Natural killer cell (primary cell): ENCODE results near the gene ITFG1. TPM values are rescaled to one million over a fixed set of nuclear protein-coding genes. Genes with fewer than 3 reads are reported as not detected.
"Not testable (repeated sequence)": the region's sequence is repeated elsewhere in the genome, so short reads cannot be mapped to it uniquely, and the experiment has no call there.

Experiments
- ATAC-seq, 3 donors: fragments of 150-1000 bp in 2 of 3; fragments of 200-7000 bp in 1 of 3; cut with Tn5 transposase; 1 replicate in 1 of 3; 2 replicates in 2 of 3; pipeline ENCODE4 v1.10.0; 2021; ENCODE audit warnings: mild to moderate bottlenecking in 2 of 3, moderate library complexity in 2 of 3
- DNase-seq, 2 donors: peaks; one replicate each; pipeline versions ENCODE4 v3.0.0 to v3.0.0-alpha.2; 2013 to 2021; ENCODE audit warnings: mixed read lengths in 1 of 2
- H3K27ac ChIP-seq: one replicate; pipeline ENCODE4 v1.5.1; 2013; ENCODE audit warnings: mild to moderate bottlenecking, low read length
- H3K27me3 ChIP-seq: one replicate; pipeline ENCODE4 v1.6.1; 2013; ENCODE audit warnings: low read length; ENCODE audit not compliant: control insufficient read depth, insufficient read depth
- H3K36me3 ChIP-seq: one replicate; pipeline ENCODE4 v1.6.1; 2013; ENCODE audit warnings: low read length; ENCODE audit not compliant: control insufficient read depth, insufficient read depth
- H3K4me1 ChIP-seq: one replicate; pipeline ENCODE4 v1.6.1; 2013; ENCODE audit warnings: low read length; ENCODE audit not compliant: control insufficient read depth, insufficient read depth
- H3K4me3 ChIP-seq: one replicate; pipeline ENCODE4 v1.5.1; 2013; ENCODE audit warnings: low read length
- H3K9me3 ChIP-seq: one replicate; pipeline ENCODE4 v1.6.1; 2013; ENCODE audit warnings: low read length; ENCODE audit not compliant: control insufficient read depth, insufficient read depth
- H3K27ac Mint-ChIP-seq, 2 donors: one replicate each; pipeline ENCODE4 v1.8.0; 2022; ENCODE audit warnings: mild to moderate bottlenecking in 2 of 2, mixed read lengths in 2 of 2, moderate library complexity in 1 of 2
- H3K27me3 Mint-ChIP-seq, 2 donors: one replicate each; pipeline ENCODE4 v1.8.0; 2022; ENCODE audit warnings: low read depth in 2 of 2, mixed read lengths in 2 of 2
- H3K36me3 Mint-ChIP-seq: one replicate; pipeline ENCODE4 v1.8.0; 2022; ENCODE audit warnings: mixed read lengths
- H3K4me1 Mint-ChIP-seq, 2 donors: one replicate each; pipeline ENCODE4 v1.8.0; 2022; ENCODE audit warnings: mixed read lengths in 2 of 2
- H3K4me3 Mint-ChIP-seq: one replicate; pipeline ENCODE4 v1.8.0; 2022; ENCODE audit warnings: mild to moderate bottlenecking, moderate library complexity, mixed read lengths
- H3K9me3 Mint-ChIP-seq, 2 donors: one replicate each; pipeline ENCODE4 v1.8.0; 2022; ENCODE audit warnings: mixed read lengths in 2 of 2
- WGBS: methylation state at CpG from one replicate; pipeline ENCODE4 v1.1.7; 2013; ENCODE audit warnings: missing lambda C conversion rate; ENCODE audit not compliant: insufficient coverage; 5-methylcytosine and 5-hydroxymethylcytosine counted together
- intact Hi-C: fragments of 100-400 bp; cut with micrococcal nuclease; formaldehyde crosslinking; loops from one replicate; pipeline ENCODE4 v1.14.2; 2022
- total RNA-seq, 4 donors: library from RNA; stranded (reverse); fragments of 120-200 nt in 1 of 4; gene quantifications; one replicate each; pipeline versions ENCODE4 v1.2.3 to v1.2.4, GENCODE V29; 2013 to 2022
- TF ChIP-seq, protein P1 (sequence below): fragments of 200-600 bp; IDR thresholded peaks from one replicate; pipeline ENCODE4 v1.8.0; 2022; ENCODE audit warnings: antibody characterized with exemption

The ITFG1 gene
- total RNA-seq, 3 donors from 2014 or later (not counting 1 experiment from before 2014, with no cell fraction given): 30.4 to 44.1 (median 38.2) TPM

DNA sequence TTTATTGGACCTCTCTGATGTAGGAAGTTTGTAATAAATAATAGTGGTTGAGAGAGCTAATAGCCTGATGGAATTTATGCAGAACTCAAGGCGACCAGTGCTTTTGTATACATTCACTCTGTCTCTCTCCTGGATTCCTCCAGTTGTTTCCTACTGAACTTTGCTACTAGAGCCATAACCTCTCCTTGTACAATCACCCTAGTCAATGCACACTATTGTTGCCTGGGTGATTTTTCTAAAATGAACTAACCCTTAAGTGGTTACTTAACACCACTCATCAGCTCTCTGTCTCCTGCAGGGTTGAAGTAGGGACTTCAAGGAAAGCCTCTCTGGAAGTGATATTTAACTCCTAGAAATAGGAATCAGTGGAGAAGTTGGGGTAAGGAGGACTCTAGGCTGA lies 9.9 kb upstream of the ITFG1 start:
- peaks cover 29 to 32% of the 10 kb centered on the region in 2 donors for H3K4me1 Mint-ChIP-seq
- no peaks in the 10 kb centered on the region for H3K27me3 Mint-ChIP-seq
- H3K4me3 Mint-ChIP-seq: no peak overlapping the region
- DNase-seq (no peak), ATAC-seq (no peak)
- TF ChIP-seq, protein P1, sequence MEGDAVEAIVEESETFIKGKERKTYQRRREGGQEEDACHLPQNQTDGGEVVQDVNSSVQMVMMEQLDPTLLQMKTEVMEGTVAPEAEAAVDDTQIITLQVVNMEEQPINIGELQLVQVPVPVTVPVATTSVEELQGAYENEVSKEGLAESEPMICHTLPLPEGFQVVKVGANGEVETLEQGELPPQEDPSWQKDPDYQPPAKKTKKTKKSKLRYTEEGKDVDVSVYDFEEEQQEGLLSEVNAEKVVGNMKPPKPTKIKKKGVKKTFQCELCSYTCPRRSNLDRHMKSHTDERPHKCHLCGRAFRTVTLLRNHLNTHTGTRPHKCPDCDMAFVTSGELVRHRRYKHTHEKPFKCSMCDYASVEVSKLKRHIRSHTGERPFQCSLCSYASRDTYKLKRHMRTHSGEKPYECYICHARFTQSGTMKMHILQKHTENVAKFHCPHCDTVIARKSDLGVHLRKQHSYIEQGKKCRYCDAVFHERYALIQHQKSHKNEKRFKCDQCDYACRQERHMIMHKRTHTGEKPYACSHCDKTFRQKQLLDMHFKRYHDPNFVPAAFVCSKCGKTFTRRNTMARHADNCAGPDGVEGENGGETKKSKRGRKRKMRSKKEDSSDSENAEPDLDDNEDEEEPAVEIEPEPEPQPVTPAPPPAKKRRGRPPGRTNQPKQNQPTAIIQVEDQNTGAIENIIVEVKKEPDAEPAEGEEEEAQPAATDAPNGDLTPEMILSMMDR: no peak
- H3K36me3 ChIP-seq: no peaks in the 10 kb centered on the region
- no peaks in the 10 kb centered on the region for H3K9me3 ChIP-seq
- WGBS: 100% methylated on average over 1 of the region's 1 CpG
- no peaks in the 10 kb centered on the region for H3K27me3 ChIP-seq
- intact Hi-C loops: no loop called here
- no peak overlapping the region for H3K27ac ChIP-seq
- H3K4me1 ChIP-seq: no peaks in the 10 kb centered on the region
- no peak overlapping the region for H3K4me3 ChIP-seq
- H3K27ac Mint-ChIP-seq: no peak overlapping the region
- H3K36me3 Mint-ChIP-seq: no peaks in the 10 kb centered on the region
- H3K9me3 Mint-ChIP-seq: no peaks in the 10 kb centered on the region

DNA sequence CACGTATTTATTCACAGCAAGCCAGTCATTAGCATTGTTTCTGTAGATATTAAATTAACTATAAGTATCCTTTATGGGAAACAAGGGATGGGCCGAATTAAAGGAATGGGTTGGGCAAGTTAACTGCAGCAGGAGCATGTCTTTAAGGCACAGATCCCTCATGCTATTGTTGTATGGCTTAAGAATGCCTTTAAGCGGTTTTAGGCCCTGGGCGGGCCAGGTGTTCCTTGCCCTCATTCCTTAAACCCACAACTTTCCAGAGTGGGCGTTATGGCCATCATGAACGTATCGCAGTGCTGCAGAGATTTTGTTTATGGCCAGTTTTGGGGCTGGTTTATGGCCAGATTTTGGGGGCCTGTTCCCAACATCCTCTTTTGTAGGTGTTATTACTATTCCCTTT lies 9.3 kb upstream of the ITFG1 start:
- Mint-ChIP-seq H3K9me3 (no peaks in the 10 kb centered on the region), H3K4me1 (peaks cover 32 to 33% of the 10 kb centered on the region in 2 donors), H3K27ac (no peak overlapping the region), H3K27me3 (no peaks in the 10 kb centered on the region), H3K36me3 (no peaks in the 10 kb centered on the region), H3K4me3 (no peak overlapping the region)
- WGBS: 100% methylated on average over 3 of the region's 7 CpGs
- no peaks in the 10 kb centered on the region for H3K27me3 ChIP-seq
- intact Hi-C loops: no loop called here
- H3K27ac ChIP-seq: no peak overlapping the region
- no peaks in the 10 kb centered on the region for H3K4me1 ChIP-seq
- TF ChIP-seq, protein P1: no peak
- no peaks in the 10 kb centered on the region for H3K9me3 ChIP-seq
- peaks cover 2% of the 10 kb centered on the region for H3K36me3 ChIP-seq
- H3K4me3 ChIP-seq: no peak overlapping the region
- ATAC-seq (no peak), DNase-seq (no peak)

DNA sequence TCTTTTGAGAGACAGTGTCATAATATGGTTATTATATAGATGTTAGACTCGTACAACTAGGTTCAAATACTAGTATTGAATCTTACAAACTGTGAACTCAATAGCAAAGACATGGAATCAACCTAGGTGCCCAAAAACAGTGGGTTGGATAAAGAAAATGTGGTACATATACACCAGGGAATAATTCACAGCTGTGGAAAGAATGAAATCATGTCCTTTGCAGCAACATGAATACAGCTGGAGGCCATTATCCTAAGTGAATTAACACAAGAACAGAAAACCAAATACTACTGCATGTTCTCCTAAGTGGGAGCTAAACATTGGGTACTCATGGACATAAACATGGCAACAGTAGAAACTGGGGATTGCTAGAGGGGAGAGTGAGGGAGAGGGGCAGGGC lies 8.4 kb upstream of the ITFG1 start:
- H3K9me3 Mint-ChIP-seq: no peaks in the 10 kb centered on the region
- no peak for DNase-seq
- Histone ChIP-seq H3K9me3 (no peaks in the 10 kb centered on the region), H3K4me3 (no peak overlapping the region), H3K27me3 (no peaks in the 10 kb centered on the region), H3K36me3 (peaks cover 4% of the 10 kb centered on the region), H3K27ac (no peak overlapping the region), H3K4me1 (no peaks in the 10 kb centered on the region)
- WGBS: 100% methylated on average over 1 of the region's 1 CpG
- no peaks in the 10 kb centered on the region for H3K36me3 Mint-ChIP-seq
- H3K4me1 Mint-ChIP-seq: peaks cover 28 to 32% of the 10 kb centered on the region in 2 donors
- H3K27me3 Mint-ChIP-seq: no peaks in the 10 kb centered on the region
- TF ChIP-seq, protein P1: no peak
- intact Hi-C loops: no loop called here
- H3K27ac Mint-ChIP-seq: no peak overlapping the region
- ATAC-seq: no peak
- no peak overlapping the region for H3K4me3 Mint-ChIP-seq

DNA sequence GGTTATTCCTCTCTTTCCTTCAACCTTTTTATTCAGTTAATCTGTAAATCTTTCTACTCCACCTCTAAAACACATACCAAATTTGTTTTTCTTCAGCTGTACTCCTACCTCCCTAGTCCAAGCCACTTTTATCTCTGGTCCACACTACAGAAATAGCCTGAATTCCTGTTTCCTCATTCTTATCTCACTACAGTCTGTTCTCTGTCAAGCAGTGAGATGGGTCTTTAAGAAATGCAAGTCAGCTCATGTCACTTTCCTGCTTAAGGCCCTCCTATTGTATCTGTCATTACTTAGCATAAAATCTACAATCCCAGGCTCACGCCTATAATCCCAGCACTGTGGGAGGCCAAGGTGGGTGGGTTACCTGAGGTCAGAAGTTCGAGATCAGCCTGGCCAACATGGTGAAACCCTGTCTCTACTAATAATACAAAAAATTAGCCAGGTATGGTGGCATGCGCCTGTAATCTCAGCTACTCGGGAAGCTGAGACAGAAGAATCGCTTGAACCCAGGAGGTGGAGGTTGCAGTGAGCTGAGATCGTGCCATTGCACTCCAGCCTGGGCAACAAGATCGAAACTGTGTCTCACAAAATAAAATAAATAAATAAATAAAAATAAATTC lies 7.3 kb upstream of the ITFG1 start:
- WGBS: 91% methylated on average over 5 of the region's 7 CpGs
- H3K27me3 ChIP-seq, H3K9me3 Mint-ChIP-seq, intact Hi-C loops, H3K36me3 ChIP-seq, H3K27ac Mint-ChIP-seq, H3K27ac ChIP-seq, H3K4me3 Mint-ChIP-seq, H3K27me3 Mint-ChIP-seq, H3K4me3 ChIP-seq, H3K4me1 ChIP-seq, ATAC-seq, H3K9me3 ChIP-seq, H3K36me3 Mint-ChIP-seq, DNase-seq: not testable (repeated sequence)
- peaks cover 35 to 37% of the 10 kb centered on the region in 2 donors for H3K4me1 Mint-ChIP-seq
